NCI-H128 (cell line): ENCODE results near the gene COL20A1.

Source experiments
- DNase-seq: peaks from one replicate; lab custom pipeline; 2025; ENCODE audit not compliant: unreplicated experiment; lab: John Stamatoyannopoulos, UW

Gene COL20A1

DNA sequence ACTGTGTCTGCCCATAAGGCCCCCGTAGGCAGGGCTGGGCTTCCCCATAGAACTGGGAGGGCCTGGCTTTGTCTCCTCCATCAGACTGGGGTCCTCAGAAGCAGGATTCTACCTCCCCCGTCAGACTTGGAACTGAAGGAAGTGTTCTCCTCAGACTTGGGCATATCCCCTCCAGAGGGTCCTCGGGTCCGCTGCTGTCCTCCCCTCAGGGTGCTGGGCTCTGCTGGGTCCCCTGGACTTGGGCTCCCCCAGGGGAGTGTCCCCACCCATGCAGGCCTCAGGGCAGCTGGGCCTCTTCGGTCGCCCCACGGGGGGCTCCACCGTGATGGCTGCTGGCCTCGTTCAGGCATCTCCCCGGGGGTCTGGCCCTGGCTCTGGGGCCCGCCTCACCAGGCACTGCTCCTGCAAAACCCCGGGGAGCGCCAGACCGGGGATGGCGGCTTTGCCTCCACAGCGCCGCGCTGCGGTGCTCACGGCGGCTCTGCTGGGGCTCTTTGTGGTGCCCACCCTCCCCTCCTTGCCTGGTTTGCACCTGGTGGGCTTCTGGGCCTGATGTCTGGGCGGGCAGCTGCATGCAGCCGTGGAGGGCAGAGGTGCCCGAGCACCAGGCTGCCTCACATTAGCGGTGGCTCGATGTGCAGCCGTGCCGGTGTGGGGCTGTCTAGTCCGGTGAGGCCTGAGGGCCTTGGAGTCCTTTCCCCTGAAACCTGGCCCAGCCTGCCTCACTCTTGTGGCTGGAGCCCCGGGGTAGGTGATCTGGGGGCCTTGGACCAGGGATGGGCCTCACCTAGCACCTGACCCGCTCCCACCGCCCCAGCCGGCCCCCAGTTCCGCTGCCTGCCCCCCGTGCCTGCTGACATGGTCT lies 13.9 kb downstream of the COL20A1 start:
- no peak for DNase-seq

DNA sequence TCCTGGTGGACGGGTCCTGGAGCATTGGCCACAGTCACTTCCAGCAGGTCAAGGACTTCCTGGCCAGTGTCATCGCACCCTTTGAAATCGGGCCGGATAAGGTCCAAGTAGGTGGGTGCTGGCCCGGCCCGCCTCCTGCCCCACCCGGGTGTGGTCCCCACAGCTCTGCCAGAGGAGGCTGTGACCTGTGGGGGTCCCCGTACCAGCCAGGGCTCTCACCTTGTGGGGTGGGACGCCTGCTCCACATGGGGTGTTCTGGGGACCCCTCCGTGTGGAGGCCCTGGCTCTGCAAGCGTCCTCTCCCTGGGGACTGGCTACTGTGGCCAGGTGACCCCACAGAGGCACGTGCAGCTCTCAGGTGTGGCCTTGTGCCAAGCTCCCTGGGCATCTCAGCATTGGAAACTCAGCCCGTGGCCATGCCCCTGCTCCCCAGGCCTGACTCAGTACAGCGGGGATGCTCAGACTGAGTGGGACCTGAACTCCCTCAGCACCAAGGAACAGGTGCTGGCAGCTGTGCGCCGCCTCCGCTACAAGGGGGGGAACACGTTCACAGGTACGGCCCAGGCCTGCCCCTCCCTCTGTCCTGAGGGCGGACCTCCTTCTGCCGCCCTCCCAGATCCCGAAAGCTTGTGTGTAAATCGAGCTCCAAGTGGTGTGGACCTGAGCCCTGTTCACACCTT lies 14.7 kb downstream of the COL20A1 start:
- no peak for DNase-seq

DNA sequence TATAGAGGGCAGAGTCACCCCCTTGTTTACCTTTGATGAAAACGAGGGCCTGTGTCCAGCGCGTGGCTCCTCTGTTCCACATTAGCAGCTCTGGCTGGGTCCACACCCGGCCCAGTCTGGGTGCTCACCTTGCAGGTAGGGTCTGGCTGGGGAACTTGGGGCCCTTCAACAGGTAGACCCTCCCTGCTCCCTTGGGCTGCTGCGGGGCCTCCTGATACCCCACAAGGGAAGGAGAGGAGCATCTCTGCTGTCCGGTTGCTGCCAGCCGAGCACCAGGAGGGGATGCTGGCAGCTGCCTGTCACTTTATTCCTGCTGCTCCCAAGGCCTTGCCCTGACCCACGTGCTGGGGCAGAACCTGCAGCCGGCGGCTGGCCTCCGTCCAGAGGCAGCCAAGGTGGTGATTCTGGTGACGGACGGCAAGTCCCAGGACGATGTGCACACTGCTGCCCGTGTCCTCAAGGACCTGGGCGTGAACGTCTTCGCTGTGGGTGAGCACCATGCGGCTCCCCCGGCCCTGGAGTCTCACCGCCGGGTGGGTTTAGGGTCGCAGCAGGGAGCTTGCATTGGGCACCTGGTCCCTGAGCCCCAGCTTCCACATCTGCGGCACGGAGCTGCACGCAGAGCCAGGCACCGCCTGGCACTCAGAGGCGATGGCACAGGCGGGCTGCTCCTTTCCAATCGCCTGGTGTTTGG lies 15.4 kb downstream of the COL20A1 start:
- no peak for DNase-seq

DNA sequence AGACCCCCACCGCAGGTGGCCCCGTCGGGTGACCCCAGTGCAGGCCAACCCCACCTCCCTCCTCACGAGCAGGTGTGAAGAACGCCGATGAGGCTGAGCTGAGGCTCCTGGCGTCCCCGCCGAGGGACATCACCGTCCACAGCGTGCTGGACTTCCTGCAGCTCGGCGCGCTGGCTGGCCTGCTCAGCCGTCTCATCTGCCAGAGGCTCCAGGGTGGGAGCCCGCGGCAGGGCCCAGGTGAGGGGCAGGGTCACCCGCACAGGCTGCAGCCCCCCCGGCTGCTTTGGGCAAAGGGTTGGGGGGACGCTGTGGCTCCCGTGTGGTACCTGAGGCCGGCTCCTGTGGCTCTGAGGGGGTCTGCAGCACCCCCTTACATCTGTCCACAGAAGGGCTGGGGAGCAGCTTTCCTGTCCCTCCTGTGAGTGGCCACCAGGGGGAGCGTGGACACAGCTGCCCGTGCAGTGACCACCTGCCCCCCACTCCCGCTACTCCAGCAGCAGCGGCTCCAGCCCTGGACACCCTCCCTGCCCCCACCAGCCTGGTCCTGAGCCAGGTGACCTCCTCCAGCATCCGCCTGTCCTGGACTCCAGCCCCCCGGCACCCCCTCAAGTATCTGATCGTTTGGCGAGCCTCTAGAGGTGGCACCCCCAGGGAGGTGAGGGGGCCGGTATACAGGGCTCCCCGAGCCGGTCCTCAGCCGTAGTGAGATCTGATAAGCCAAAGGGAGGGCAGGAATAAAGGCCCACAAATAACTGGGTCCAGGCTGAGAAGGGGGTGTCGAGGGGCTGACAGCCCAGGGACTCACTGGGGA lies 16.5 kb downstream of the COL20A1 start:
- DNase-seq = no peak

DNA sequence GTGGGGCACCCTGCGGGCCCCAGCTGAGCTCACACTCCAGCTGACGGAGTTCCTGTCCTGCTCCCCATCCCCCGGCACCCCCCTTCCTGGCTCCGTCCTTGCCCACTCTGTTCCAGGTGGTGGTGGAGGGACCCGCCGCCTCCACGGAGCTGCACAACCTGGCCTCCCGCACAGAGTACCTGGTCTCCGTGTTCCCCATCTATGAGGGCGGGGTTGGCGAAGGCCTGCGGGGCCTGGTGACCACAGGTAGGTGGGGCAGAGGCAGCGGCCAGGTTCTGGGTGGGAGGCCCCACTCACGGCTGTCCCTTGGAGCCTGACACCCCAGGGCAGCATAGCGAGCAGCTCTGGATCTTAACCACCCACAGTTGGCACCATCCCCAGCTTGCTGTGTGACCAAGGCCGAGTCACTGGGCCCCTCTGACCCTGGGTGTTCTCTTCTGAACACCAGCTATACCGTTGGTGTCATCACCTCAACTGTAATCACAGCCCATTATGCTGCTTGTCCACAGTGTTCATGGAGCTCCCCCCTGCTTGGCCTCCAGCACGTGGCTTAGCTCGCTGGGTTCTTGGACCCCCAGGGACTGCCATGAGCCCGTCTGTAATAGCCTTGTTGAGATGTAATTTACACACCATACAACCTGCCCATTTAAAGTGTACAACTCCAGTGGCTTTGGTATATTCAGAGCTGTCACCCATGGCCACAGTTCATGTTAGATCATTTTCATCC lies 17.4 kb downstream of the COL20A1 start:
- no peak for DNase-seq

DNA sequence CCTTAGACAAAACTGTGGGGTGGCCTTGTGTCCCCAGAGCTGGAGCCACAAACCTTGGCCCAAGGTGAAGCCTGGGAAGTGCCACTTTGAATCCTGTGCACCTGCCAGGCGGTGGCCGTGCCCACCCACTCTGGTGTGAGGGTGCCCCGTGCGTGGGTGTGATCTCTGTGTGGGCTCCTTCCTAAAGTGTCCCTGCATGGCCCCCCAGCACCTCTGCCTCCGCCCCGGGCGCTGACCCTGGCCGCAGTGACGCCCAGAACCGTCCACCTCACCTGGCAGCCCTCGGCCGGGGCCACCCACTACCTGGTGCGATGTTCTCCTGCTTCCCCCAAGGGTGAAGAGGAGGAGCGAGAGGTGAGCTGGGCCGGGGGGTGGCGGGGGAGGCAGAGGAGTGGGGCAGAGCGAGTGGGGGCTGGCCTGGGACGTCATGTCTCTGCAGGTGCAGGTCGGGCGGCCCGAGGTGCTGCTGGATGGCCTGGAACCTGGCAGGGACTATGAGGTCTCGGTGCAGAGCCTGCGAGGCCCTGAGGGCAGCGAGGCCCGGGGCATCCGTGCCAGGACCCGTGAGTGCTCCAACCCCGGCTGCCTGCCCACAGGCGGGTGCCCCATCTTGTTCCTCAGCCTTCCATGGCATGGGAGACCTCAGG lies 18.3 kb downstream of the COL20A1 start:
- no peak for DNase-seq

DNA sequence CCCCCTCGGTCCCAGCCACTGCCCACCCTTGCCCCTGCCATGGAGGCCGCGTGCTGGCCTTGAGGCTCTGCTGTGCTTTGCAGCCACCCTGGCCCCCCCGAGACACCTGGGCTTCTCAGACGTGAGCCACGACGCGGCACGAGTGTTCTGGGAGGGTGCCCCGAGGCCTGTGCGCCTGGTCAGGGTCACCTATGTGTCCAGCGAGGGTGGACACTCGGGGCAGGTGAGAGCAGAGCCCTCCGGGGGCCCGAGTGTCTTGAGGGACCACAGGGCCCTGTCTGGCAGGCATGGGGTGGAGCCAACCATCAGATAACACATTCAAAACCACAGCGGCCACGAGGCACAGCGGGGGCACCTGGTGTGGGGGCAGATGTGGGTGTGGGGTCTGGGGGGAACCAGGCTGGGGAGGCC lies 18.9 kb downstream of the COL20A1 start:
- DNase-seq = no peak

DNA sequence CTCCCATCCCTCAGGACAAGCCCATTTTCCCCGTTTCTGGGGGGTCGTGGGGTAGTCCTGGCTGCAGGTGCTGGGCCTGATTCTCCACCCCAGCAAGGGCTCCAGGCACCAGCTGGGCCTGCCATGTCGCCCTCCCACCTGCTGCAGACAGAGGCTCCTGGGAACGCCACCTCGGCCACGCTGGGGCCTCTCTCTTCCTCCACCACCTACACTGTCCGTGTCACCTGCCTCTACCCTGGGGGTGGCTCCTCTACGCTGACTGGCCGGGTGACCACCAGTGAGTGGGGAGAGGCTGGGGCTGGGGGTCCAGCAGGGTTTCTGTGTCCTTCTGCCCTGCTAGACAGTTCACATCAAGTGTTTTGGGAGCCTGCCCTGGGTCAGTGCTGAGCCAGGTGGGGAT lies 19.3 kb downstream of the COL20A1 start:
- no peak for DNase-seq

DNA sequence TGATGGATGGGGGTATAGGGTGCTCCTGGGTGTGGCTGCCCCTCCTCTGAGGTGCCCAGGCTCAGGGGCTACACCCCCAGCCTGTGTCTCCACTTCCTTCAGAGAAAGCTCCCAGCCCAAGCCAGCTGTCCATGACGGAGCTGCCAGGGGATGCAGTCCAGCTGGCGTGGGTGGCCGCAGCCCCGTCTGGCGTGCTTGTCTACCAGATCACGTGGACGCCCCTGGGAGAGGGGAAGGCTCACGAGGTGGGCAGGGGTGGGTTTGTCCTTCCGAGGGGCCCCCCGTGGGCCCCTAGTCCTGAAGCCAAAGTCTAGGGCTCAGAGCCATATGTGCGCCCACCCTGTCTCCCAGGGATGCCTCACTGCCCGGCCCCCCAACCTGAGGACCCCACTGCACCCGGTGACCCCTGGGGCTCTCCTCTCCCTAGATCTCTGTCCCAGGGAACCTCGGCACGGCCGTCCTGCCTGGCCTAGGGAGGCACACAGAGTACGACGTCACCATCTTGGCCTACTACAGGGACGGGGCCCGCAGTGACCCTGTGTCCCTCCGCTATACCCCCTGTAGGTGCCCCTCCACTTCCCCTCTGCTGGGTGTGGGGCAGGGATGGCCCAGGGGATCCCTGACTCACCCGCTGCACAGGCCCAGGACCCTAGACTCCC lies 19.8 kb downstream of the COL20A1 start:
- DNase-seq = no peak

DNA sequence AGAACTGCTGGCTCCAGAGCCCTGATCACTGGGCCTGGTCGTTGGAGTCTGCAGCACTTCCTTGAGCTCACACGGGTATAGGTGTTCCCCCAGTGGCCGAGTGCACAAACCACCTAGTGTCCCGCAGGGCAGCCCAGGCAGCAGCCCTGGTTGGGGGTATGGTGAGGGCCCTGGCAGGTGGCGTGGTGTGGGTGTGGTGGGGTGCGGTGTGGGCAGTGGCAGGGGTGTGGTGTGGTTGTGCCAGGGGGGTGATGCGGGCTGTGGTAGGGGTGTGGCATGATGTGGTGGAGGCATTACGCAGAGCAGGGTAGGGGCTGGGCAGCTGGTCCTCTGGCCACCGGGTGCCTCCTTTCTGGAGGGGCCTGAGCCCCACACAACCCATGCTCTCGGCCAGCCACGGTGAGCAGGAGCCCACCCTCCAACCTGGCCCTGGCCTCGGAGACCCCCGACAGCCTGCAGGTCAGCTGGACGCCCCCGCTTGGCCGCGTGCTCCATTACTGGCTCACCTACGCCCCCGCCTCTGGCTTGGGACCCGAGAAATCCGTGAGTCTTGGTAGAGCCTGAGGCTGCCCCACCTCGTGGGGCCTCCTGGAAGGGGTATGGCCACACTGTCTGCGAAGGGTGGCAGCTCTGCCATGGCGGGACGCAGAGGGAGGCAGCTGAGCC lies 20.5 kb downstream of the COL20A1 start:
- DNase-seq = no peak

DNA sequence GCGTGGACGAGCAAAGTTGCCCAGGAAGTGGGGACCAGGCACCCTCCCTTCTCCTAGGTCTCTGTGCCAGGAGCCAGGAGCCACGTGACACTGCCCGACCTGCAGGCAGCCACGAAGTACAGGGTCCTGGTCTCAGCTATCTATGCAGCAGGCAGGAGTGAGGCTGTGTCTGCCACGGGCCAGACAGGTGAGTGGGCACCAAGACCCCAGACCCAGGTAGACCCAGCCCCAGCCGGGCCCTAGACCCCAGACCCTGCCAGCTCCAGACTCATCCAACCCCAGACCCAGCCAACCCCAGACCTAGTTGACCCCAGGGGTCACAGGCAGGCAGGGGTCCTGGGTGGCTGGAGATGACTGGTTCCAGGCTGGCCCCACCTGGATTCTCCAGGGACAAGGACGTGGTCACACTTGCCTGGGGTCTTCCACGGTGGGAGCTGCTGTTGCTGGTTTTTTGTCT lies 21.1 kb downstream of the COL20A1 start:
- no peak for DNase-seq

DNA sequence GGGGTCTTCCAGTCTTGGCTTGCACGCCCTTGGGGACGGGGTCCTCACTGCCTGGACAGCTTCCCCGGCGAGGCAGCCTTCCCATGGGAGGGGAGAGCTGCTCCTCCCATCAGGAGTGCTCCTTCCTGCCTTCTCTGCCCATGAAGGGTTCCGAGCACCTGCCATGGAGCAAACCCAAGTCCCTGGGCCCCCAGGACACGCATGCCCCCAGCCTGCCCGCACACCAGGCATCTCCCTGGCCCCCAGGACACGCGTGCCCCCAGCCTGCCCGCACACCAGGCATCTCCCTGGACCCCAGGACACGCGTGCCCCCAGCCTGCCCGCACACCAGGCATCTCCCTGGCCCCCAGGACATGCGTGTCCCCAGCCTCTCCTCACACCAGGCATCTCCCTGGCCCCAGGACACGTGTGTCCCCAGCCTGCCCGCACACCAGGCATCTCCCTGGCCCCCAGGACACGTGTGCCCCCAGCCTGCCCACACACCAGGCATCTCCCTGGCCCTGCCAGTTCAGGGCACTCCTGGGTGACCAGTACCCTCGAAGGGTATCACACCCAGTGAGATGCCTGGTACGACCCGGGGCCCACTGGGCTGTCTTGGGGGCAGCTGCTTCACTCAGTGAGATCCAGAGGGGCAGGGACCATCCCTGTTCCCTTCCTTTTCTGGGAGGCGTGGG lies 21.7 kb downstream of the COL20A1 start:
- DNase-seq = no peak

DNA sequence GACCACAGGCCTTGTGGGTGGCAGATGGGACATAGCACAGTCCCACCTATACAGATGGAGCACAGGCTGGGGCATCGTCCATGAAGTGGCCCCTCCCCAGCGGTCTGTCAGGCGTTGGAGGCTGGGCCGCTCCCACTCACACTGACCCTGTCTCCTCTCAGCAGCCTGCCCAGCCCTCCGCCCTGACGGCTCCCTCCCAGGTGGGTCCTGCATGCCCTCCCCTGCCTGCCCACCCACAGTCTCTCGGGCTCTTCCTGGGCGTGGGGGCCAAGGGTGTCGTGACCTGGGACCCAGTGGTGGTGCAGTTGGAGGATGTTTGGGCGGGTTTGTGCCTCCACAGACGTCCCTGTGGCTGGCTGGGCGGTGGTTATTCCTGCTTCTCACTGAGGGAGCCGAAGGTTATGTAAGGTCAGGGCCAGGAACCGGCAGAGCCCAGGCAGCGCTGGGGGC lies 22.3 kb downstream of the COL20A1 start:
- DNase-seq = no peak

DNA sequence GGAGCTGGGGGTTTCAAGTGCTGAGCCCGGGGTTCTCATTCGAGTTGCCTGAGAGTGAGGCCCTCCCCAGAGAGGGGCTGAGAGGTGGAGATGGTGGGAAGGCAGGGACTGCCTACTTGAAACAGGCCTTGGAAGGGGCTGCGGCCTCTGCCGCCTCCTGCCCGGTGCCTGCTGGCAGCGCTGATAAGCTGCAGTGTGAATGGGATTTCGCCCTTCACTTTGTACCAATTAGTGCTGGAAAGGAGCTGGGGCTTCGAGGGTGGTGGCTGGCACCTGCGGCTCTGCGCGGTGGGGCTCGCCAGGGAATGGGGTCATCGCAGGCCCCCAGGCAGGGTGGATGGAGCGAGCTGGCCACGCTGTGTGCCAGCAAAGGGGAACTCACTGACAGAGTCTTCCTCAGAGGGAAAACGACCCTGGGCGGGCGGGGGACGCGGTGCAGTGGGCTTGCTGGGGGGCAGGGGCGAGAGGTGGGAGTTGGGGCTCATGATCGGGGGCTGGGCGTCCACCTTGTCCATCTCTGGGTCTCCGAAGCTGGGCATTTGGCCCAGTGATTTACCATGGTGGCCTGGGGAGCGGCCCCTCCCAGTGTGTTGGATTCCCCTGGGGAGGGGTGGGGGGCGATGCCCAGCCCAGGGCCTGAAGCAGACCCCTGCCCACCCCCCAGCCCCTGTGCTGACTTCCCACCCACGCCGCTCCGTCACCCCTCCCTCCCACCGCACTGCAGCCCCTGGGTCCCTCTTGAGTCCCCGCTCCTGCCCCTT lies 22.9 kb downstream of the COL20A1 start:
- DNase-seq = no peak

DNA sequence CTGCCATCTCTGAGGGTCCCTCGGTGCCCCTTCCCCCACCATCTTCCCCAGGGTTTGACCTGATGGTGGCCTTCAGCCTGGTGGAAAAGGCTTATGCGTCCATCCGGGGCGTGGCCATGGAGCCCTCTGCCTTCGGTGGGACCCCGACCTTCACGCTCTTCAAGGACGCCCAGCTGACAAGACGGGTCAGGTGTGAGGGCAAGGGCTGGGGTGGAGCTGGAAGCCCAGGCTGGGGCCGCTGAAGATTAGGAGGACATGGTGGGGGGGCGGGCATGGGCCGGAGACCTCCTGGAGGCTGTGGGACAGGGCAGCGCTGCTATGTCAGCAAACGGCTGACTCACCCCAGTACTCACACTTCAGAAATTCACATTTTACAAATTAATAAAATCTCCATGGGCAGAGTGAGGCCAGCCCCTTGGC lies 23.5 kb downstream of the COL20A1 start:
- no peak for DNase-seq

DNA sequence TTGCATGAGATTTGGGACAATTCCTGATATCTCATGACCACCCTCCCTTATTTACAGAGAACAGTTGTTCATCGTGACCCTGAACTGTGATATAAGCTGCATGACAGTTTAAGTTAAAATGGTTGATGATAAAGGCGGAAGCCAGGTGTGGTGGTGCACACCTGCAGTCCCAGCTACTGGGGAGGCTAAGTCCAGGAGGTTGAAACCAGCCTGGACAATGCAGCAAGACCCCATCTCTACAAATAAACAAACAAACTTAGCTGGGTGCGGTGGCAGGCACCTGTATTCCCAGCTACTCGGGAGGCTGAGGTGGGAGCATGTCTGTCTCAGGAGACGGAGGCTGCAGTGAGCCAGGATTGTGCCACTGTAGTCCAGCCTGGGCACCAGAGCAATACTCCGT lies 24.1 kb downstream of the COL20A1 start:
- DNase-seq = no peak

DNA sequence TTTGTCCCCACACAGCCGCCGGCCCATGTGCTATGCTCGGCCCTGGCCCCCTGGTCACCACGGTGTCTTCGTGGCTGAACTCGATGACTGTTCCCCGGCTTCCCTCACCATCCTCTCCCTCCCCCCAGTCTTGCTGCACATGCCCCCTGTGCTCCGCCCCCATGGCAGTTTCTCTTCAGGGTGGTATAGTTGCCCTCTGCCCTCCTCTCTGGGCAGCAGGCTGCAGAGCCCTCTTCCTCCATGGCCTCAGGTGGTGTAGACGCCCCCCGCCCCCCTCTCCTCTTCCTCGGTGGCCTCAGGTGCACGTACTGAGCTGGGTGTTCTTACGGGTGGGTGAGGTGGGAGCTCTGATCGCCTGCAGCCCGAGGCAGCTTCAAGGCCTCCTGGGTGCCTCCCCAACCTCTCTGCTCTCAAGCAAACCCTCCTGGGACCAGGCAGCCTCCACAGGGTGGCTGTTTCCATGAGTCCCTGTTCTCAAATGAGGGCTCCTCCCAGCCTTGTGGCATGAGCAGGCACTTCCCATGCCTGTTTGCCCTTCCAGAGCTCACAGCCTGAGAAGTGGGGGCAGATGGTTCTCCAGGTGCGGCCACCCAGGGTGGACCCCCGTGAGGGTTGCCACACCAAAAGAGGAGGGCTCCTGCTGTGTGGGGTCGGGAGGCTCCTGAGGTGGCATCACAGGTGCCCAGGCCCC lies 24.8 kb downstream of the COL20A1 start:
- DNase-seq = no peak
